HepG2 (cell line): Measurements from ENCODE around the gene PPIA. TPM values are rescaled to one million over a fixed set of nuclear protein-coding genes. Genes with fewer than 3 reads are reported as not detected.

Experiments used
- AHR ChIP-seq: IDR thresholded peaks from 2 replicates; pipeline ENCODE4 v1.6.1; 2018; ENCODE audit warnings: missing genetic modification reagents, missing compliant biosample characterization
- CC2D1A ChIP-seq: sonication (generic); formaldehyde crosslinking; IDR thresholded peaks from 2 replicates; pipeline ENCODE4 v1.8.1; 2023; ENCODE audit warnings: mild to moderate bottlenecking, missing genetic modification reagents
- PHF5A ChIP-seq: IDR thresholded peaks from one replicate; pipeline ENCODE4 v1.6.1; 2018; ENCODE audit warnings: low read depth, missing genetic modification reagents; ENCODE audit not compliant: unreplicated experiment
- PRMT3 ChIP-seq: sonication (generic); formaldehyde crosslinking; IDR thresholded peaks from 2 replicates; pipeline ENCODE4 v1.8.1; 2022; ENCODE audit warnings: low read depth, mild to moderate bottlenecking, moderate library complexity, missing genetic modification reagents, borderline replicate concordance
- TAF1 ChIP-seq: sonication (generic); formaldehyde crosslinking; IDR thresholded peaks from 2 replicates; pipeline ENCODE4 v1.4.0; 2020; ENCODE audit warnings: missing genetic modification reagents
- XBP1 ChIP-seq: sonication (generic); formaldehyde crosslinking; IDR thresholded peaks from 2 replicates; pipeline ENCODE4 v1.5.0; 2020; ENCODE audit warnings: missing genetic modification reagents
- ZNF644 ChIP-seq: IDR thresholded peaks from 2 replicates; pipeline ENCODE4 v1.6.1; 2016; ENCODE audit warnings: low read depth
- polyA plus RNA-seq, 8 experiments: library from polyadenylated mRNA; depleted of rRNA in 3 of 8; stranded (reverse) in 7 of 8; unstranded in 1 of 8; fragments of >200 nt; fragmentation: Illumina TruSeq in 4 of 8; extraction: Trizol in 4 of 8; gene quantifications; 2 replicates each; pipeline versions ENCODE4 v1.2.1 to v1.2.3, GENCODE V29; 2011 to 2016; ENCODE audit warnings: low read depth in 4 of 8, missing spikeins in 1 of 8, mixed read lengths in 1 of 8; ENCODE audit not compliant: insufficient read depth in 1 of 8
- total RNA-seq, 5 experiments: library from RNA; depleted of rRNA; stranded (reverse); fragments of >200 nt; fragmentation: Illumina TruSeq; extraction: Trizol; gene quantifications; 2 replicates each; pipeline ENCODE4 v1.2.3, GENCODE V29; 2016; ENCODE audit warnings: low read depth in 1 of 5
- TF ChIP-seq, protein P1 (sequence below): IDR thresholded peaks from 2 replicates; pipeline ENCODE4 v1.6.1; 2016; ENCODE audit warnings: missing genetic modification reagents, missing compliant biosample characterization
- TF ChIP-seq, protein P2 (sequence below): sonication (generic); formaldehyde crosslinking; IDR thresholded peaks from 2 replicates; pipeline ENCODE4 v1.8.0; 2022; ENCODE audit warnings: mild to moderate bottlenecking, missing genetic modification reagents
- TF ChIP-seq, protein P3 (sequence below): sonication (generic); formaldehyde crosslinking; IDR thresholded peaks from 2 replicates; pipeline ENCODE4 v1.4.0; 2020; ENCODE audit warnings: missing genetic modification reagents
- TF ChIP-seq, protein P4 (sequence below): IDR thresholded peaks from 2 replicates; pipeline ENCODE4 v1.6.1; 2012; ENCODE audit warnings: low read length, improper control_type of control experiment
- TF ChIP-seq, protein P5 (sequence below): sonication (generic); formaldehyde crosslinking; IDR thresholded peaks from 2 replicates; pipeline ENCODE4 v1.5.0; 2020; ENCODE audit warnings: mild to moderate bottlenecking, missing genetic modification reagents
- TF ChIP-seq, protein P6 (sequence below): IDR thresholded peaks from 2 replicates; pipeline ENCODE4 v1.6.1; 2018; ENCODE audit warnings: missing genetic modification reagents

Gene PPIA
- total and polyA plus RNA-seq, 2 of the 13 experiments (the other 11 are each of a cell fraction or from before 2014, with no cell fraction given), result 2,268 to 3,010 TPM

DNA sequence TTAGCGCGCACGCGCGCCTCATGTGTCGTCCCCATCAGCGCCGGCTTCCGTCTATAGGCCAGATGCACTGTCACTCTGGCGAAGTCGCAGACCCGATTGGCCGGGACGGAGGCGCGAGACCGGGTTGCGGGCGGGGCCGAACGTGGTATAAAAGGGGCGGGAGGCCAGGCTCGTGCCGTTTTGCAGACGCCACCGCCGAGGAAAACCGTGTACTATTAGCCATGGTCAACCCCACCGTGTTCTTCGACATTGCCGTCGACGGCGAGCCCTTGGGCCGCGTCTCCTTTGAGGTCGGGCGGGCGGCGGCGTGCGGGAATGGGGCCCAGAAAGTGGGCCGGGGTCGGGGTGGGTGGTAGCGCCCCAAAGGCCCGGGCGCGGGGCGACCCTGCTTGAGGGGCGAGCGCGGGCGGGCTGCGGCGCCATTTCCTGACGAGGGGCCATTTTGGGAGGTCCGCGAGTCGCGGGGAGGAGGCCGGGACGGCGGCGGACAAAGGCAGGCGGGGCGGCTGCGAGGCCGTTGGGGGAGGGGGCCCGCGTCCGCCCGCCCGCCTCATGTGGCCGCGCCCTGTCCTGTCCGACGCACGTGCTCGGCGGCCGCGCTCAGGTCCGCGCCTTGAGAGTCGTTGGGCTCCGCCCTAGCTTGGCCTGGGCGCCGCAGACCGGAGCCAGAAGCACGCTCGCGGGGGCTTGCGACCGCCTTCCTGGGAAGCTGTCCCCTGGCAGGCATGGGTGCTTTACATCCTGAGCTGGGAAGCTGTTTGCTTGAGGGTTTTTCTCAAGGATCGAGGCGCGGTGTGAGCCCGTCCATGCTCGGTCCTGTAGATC is at the start of gene PPIA (continued):
- TF ChIP-seq PRMT3 (CRISPR knock-in tag) (0 out of 2 replicates have a peak, but pooled peaks have one; percentile 68), XBP1 (CRISPR knock-in tag) (no peak), TAF1 (CRISPR knock-in tag) (peak; percentile 88), PHF5A (CRISPR knock-in tag) (no peak), ZNF644 (no peak), AHR (CRISPR knock-in tag) (no peak), CC2D1A (CRISPR knock-in tag) (no peak)
- TF ChIP-seq, protein P1, sequence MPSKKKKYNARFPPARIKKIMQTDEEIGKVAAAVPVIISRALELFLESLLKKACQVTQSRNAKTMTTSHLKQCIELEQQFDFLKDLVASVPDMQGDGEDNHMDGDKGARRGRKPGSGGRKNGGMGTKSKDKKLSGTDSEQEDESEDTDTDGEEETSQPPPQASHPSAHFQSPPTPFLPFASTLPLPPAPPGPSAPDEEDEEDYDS, result peak; percentile 95
- TF ChIP-seq, protein P2, sequence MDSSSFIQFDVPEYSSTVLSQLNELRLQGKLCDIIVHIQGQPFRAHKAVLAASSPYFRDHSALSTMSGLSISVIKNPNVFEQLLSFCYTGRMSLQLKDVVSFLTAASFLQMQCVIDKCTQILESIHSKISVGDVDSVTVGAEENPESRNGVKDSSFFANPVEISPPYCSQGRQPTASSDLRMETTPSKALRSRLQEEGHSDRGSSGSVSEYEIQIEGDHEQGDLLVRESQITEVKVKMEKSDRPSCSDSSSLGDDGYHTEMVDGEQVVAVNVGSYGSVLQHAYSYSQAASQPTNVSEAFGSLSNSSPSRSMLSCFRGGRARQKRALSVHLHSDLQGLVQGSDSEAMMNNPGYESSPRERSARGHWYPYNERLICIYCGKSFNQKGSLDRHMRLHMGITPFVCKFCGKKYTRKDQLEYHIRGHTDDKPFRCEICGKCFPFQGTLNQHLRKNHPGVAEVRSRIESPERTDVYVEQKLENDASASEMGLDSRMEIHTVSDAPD, result peak; percentile 80; the same call in 1 of the 2 replicates
- TF ChIP-seq, protein P3, sequence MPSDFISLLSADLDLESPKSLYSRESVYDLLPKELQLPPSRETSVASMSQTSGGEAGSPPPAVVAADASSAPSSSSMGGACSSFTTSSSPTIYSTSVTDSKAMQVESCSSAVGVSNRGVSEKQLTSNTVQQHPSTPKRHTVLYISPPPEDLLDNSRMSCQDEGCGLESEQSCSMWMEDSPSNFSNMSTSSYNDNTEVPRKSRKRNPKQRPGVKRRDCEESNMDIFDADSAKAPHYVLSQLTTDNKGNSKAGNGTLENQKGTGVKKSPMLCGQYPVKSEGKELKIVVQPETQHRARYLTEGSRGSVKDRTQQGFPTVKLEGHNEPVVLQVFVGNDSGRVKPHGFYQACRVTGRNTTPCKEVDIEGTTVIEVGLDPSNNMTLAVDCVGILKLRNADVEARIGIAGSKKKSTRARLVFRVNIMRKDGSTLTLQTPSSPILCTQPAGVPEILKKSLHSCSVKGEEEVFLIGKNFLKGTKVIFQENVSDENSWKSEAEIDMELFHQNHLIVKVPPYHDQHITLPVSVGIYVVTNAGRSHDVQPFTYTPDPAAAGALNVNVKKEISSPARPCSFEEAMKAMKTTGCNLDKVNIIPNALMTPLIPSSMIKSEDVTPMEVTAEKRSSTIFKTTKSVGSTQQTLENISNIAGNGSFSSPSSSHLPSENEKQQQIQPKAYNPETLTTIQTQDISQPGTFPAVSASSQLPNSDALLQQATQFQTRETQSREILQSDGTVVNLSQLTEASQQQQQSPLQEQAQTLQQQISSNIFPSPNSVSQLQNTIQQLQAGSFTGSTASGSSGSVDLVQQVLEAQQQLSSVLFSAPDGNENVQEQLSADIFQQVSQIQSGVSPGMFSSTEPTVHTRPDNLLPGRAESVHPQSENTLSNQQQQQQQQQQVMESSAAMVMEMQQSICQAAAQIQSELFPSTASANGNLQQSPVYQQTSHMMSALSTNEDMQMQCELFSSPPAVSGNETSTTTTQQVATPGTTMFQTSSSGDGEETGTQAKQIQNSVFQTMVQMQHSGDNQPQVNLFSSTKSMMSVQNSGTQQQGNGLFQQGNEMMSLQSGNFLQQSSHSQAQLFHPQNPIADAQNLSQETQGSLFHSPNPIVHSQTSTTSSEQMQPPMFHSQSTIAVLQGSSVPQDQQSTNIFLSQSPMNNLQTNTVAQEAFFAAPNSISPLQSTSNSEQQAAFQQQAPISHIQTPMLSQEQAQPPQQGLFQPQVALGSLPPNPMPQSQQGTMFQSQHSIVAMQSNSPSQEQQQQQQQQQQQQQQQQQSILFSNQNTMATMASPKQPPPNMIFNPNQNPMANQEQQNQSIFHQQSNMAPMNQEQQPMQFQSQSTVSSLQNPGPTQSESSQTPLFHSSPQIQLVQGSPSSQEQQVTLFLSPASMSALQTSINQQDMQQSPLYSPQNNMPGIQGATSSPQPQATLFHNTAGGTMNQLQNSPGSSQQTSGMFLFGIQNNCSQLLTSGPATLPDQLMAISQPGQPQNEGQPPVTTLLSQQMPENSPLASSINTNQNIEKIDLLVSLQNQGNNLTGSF (CRISPR knock-in tag), result no peak; the same call in none of the 2 replicates
- TF ChIP-seq, protein P4, sequence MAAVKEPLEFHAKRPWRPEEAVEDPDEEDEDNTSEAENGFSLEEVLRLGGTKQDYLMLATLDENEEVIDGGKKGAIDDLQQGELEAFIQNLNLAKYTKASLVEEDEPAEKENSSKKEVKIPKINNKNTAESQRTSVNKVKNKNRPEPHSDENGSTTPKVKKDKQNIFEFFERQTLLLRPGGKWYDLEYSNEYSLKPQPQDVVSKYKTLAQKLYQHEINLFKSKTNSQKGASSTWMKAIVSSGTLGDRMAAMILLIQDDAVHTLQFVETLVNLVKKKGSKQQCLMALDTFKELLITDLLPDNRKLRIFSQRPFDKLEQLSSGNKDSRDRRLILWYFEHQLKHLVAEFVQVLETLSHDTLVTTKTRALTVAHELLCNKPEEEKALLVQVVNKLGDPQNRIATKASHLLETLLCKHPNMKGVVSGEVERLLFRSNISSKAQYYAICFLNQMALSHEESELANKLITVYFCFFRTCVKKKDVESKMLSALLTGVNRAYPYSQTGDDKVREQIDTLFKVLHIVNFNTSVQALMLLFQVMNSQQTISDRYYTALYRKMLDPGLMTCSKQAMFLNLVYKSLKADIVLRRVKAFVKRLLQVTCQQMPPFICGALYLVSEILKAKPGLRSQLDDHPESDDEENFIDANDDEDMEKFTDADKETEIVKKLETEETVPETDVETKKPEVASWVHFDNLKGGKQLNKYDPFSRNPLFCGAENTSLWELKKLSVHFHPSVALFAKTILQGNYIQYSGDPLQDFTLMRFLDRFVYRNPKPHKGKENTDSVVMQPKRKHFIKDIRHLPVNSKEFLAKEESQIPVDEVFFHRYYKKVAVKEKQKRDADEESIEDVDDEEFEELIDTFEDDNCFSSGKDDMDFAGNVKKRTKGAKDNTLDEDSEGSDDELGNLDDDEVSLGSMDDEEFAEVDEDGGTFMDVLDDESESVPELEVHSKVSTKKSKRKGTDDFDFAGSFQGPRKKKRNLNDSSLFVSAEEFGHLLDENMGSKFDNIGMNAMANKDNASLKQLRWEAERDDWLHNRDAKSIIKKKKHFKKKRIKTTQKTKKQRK, result no peak
- TF ChIP-seq, protein P5, sequence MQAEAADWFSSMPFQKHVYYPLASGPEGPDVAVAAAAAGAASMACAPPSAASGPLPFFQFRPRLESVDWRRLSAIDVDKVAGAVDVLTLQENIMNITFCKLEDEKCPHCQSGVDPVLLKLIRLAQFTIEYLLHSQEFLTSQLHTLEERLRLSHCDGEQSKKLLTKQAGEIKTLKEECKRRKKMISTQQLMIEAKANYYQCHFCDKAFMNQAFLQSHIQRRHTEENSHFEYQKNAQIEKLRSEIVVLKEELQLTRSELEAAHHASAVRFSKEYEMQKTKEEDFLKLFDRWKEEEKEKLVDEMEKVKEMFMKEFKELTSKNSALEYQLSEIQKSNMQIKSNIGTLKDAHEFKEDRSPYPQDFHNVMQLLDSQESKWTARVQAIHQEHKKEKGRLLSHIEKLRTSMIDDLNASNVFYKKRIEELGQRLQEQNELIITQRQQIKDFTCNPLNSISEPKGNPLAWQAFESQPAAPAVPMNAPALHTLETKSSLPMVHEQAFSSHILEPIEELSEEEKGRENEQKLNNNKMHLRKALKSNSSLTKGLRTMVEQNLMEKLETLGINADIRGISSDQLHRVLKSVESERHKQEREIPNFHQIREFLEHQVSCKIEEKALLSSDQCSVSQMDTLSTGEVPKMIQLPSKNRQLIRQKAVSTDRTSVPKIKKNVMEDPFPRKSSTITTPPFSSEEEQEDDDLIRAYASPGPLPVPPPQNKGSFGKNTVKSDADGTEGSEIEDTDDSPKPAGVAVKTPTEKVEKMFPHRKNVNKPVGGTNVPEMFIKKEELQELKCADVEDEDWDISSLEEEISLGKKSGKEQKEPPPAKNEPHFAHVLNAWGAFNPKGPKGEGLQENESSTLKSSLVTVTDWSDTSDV (CRISPR knock-in tag), result no peak
- TF ChIP-seq, protein P6, sequence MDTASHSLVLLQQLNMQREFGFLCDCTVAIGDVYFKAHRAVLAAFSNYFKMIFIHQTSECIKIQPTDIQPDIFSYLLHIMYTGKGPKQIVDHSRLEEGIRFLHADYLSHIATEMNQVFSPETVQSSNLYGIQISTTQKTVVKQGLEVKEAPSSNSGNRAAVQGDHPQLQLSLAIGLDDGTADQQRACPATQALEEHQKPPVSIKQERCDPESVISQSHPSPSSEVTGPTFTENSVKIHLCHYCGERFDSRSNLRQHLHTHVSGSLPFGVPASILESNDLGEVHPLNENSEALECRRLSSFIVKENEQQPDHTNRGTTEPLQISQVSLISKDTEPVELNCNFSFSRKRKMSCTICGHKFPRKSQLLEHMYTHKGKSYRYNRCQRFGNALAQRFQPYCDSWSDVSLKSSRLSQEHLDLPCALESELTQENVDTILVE (CRISPR knock-in tag), result no peak; the same call in 1 of the 2 replicates
